Endothelial cell of umbilical vein (primary cell): Measurements from ENCODE around the gene YIPF3. TPM values are rescaled to one million over a fixed set of nuclear protein-coding genes. Genes with fewer than 3 reads are reported as not detected.

Experiments used
- BruUV-seq: library from RNA; stranded (reverse); fragments of 400-500 nt; replicated peaks from 2 replicates; lab custom pipeline; 2021; lab: Mats Ljungman, UMichigan
- CTCF ChIA-PET: fragments of 300-600, 350-600 bp; sonication (Branson Sonifier 250); formaldehyde crosslinking; loops from one replicate; lab custom pipeline; 2021; ENCODE audit warnings: antibody characterized with exemption, inconsistent platforms; lab: Charles Lee
- POLR2A ChIA-PET: fragments of 300-600, 350-600 bp; sonication (Branson Sonifier 250); formaldehyde crosslinking; loops from one replicate; lab custom pipeline; 2021; ENCODE audit warnings: antibody characterized with exemption, inconsistent platforms; lab: Charles Lee
- DNase-seq: peaks from one replicate; pipeline ENCODE4 v3.0.0-alpha.2; 2011; ENCODE audit warnings: low read depth, low spot score
- FAIRE-seq: peaks from 2 replicates; lab custom pipeline; 2011; peaks lifted over from hg19 to GRCh38; lab: Jason Lieb, UNC
- H2AFZ ChIP-seq: 2 replicates; pipeline ENCODE4 v1.6.0; 2012; ENCODE audit warnings: low read depth, low read length, control low read depth, inconsistent platforms
- H3K27ac ChIP-seq: 2 replicates; pipeline ENCODE4 v1.5.1; 2011; ENCODE audit warnings: low read depth, mild to moderate bottlenecking, control low read depth, low read length, moderate library complexity; ENCODE audit not compliant: insufficient read depth
- H3K27me3 ChIP-seq, 2 experiments: 2 replicates each; pipeline versions ENCODE4 v1.6.0 to v1.6.1; 2011; ENCODE audit warnings: low read length in 2 of 2, mixed read lengths in 1 of 2; ENCODE audit not compliant: control insufficient read depth in 2 of 2, insufficient read depth in 2 of 2
- H3K36me3 ChIP-seq, 2 experiments: 2 replicates in 1 of 2; 3 replicates in 1 of 2; pipeline ENCODE4 v1.5.1; 2011; ENCODE audit warnings: low read length in 2 of 2, mild to moderate bottlenecking in 1 of 2, moderate library complexity in 1 of 2; ENCODE audit not compliant: control insufficient read depth in 2 of 2, insufficient read depth in 2 of 2; ENCODE audit errors: extremely low read depth in 1 of 2
- H3K4me1 ChIP-seq: 3 replicates; pipeline ENCODE4 v1.5.1; 2011; ENCODE audit warnings: mild to moderate bottlenecking, low read length; ENCODE audit not compliant: control insufficient read depth, insufficient read depth; ENCODE audit errors: extremely low read depth
- H3K4me2 ChIP-seq: 2 replicates; pipeline ENCODE4 v1.6.1; 2011; ENCODE audit warnings: low read length, control low read depth, mixed read lengths; ENCODE audit not compliant: insufficient read depth
- H3K4me3 ChIP-seq, 3 experiments: fragments of 200-600 bp in 1 of 3; sonication (generic), shearing (Covaris generic) in 1 of 3; replicated peaks in 1 of 3; 2 replicates each; pipeline ENCODE4 v1.5.1; 2011 to 2016; ENCODE audit warnings: control low read depth in 3 of 3, low read length in 3 of 3, mild to moderate bottlenecking in 2 of 3, inconsistent platforms in 1 of 3, low read depth in 1 of 3, moderate library complexity in 1 of 3; ENCODE audit not compliant: insufficient read depth in 1 of 3
- H3K79me2 ChIP-seq: 2 replicates; pipeline ENCODE4 v1.6.0; 2012; ENCODE audit warnings: low read length, inconsistent platforms; ENCODE audit not compliant: control insufficient read depth, insufficient read depth
- H3K9ac ChIP-seq: replicated peaks from 2 replicates; pipeline ENCODE3; 2011; ENCODE audit warnings: low read length, control low read depth; ENCODE audit not compliant: insufficient read depth; ENCODE audit errors: extremely low read depth
- H3K9me1 ChIP-seq: replicated peaks from 3 replicates; pipeline ENCODE4 v1.6.0; 2011; ENCODE audit warnings: mild to moderate bottlenecking, low read length; ENCODE audit not compliant: control insufficient read depth, insufficient read depth; ENCODE audit errors: extremely low read depth
- H3K9me3 ChIP-seq: replicated peaks from 2 replicates; pipeline ENCODE4 v1.5.1; 2012; ENCODE audit warnings: low read length, inconsistent platforms; ENCODE audit not compliant: control insufficient read depth, insufficient read depth
- H4K20me1 ChIP-seq: replicated peaks from 2 replicates; pipeline ENCODE3; 2011; ENCODE audit warnings: mild to moderate bottlenecking, low read length; ENCODE audit not compliant: control insufficient read depth, insufficient read depth; ENCODE audit errors: extremely low read depth
- FOS ChIP-seq: IDR thresholded peaks from 2 replicates; pipeline ENCODE4 v1.6.1; 2011; ENCODE audit warnings: mild to moderate bottlenecking, low read length, moderate library complexity, borderline replicate concordance; ENCODE audit not compliant: insufficient read depth
- GATA2 ChIP-seq: IDR thresholded peaks from 2 replicates; pipeline ENCODE4 v1.7.0; 2011; ENCODE audit warnings: low read depth, mild to moderate bottlenecking, moderate library complexity, mixed read lengths, low read length; ENCODE audit not compliant: insufficient read length, insufficient read depth
- MYC ChIP-seq: IDR thresholded peaks from one replicate; pipeline ENCODE4 v1.6.1; 2011; ENCODE audit warnings: mild to moderate bottlenecking, low read depth, low read length
- dilution Hi-C: fragments of 300-500 bp; cut with MboI; formaldehyde crosslinking; loops from one replicate; pipeline ENCODE4 v1.15.0; 2019; ENCODE audit warnings: low sequenced_read_pairs; ENCODE audit not compliant: extremely low pct_ligation_motif_present
- intact Hi-C: fragments of 100-400 bp; cut with micrococcal nuclease; formaldehyde crosslinking; loops from one replicate; pipeline ENCODE4 v1.10.0; 2022
- polyA plus RNA-seq, 4 experiments: library from polyadenylated mRNA; depleted of rRNA in 3 of 4; stranded (reverse) in 3 of 4; unstranded in 1 of 4; fragments of >200 nt; gene quantifications; 2 replicates each; pipeline versions ENCODE4 v1.2.1 to v1.2.3, GENCODE V29; 2011 to 2012; ENCODE audit warnings: missing spikeins in 1 of 4
- total RNA-seq: library from RNA; stranded (reverse); gene quantifications from 2 replicates; pipeline ENCODE4 v1.2.3, GENCODE V29; 2021
- TF ChIP-seq, protein P1 (sequence below), 2 donors: IDR thresholded peaks; 1 replicate in 1 of 2; 2 replicates in 1 of 2; pipeline ENCODE4 v1.5.1; 2011; ENCODE audit warnings: low read length in 2 of 2, mild to moderate bottlenecking in 2 of 2, moderate library complexity in 2 of 2, control low read depth in 1 of 2, inconsistent platforms in 1 of 2, low read depth in 1 of 2; ENCODE audit not compliant: insufficient read depth in 1 of 2; ENCODE audit errors: extremely low read depth in 1 of 2

Gene YIPF3
- total and polyA plus RNA-seq, 2 donors (not counting 3 experiments of a cell fraction or from before 2014, with no cell fraction given), result 119 to 470 TPM

DNA sequence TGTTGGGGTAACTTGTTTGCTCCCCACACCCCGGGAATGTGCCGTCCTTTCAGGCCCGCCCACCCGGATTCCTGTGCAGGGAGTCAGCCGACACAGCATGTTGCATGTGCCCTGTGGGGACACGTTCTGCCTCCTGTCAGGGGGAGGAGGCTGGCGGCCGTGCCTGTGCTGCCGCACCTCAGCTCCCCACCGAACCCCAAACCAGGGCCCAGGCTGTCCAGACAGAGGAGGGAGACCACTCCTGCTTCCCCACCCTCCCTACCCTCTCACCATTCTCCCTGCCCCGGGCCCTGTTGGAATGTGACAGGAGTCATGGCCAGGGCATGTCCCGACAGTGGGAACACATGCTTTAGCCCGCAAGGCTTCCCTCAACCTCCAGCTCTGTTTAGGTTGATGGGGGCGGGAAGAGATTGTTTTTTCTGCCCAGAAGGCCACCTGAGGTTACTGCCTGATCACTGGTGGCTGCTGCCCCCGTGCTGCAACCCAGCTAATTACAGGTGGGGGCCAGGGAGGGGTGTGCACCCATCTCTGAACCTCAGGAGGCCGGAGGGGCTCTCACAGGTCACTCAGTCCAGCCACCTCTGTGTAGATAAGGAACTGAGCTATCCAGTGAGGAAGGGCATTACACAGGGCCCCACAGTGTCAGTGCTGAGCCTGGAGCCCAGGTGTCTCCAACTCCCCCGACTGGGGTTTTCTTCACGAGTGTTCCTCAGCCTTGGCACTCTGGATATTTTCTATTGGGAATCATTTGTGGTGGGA lies 20.2 kb downstream of the YIPF3 start:
- Histone ChIP-seq H3K79me2 (no peaks in the 10 kb centered on the region), H3K27ac (no peak overlapping the region), H3K9me3 (no peaks in the 10 kb centered on the region), H3K9me1 (no peaks in the 10 kb centered on the region), H3K4me2 (no peak overlapping the region), H4K20me1 (no peaks in the 10 kb centered on the region), H3K4me1 (peaks cover 27% of the 10 kb centered on the region), H3K27me3 (no peaks in the 10 kb centered on the region), H2AFZ (no peak overlapping the region), H3K4me3 (no peak overlapping the region), H3K9ac (no peak overlapping the region), H3K36me3 (peaks cover 0 to 4% of the 10 kb centered on the region in 2 experiments)
- BruUV-seq, result no TSS peak
- FAIRE-seq (peak; percentile 12), DNase-seq (peak; percentile 27)
- ChIA-PET POLR2A (no interaction called here), CTCF (interaction anchor here (0.6 to 19.0 kb wide), 11 partner anchors 10 to 432 kb away, joined by 3 to 289 read pairs (median 4); partner anchors contain the start of genes ABCC10, DLK2, DNPH1 and LRRC73)
- TF ChIP-seq, protein P1, sequence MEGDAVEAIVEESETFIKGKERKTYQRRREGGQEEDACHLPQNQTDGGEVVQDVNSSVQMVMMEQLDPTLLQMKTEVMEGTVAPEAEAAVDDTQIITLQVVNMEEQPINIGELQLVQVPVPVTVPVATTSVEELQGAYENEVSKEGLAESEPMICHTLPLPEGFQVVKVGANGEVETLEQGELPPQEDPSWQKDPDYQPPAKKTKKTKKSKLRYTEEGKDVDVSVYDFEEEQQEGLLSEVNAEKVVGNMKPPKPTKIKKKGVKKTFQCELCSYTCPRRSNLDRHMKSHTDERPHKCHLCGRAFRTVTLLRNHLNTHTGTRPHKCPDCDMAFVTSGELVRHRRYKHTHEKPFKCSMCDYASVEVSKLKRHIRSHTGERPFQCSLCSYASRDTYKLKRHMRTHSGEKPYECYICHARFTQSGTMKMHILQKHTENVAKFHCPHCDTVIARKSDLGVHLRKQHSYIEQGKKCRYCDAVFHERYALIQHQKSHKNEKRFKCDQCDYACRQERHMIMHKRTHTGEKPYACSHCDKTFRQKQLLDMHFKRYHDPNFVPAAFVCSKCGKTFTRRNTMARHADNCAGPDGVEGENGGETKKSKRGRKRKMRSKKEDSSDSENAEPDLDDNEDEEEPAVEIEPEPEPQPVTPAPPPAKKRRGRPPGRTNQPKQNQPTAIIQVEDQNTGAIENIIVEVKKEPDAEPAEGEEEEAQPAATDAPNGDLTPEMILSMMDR (IDR thresholded peaks at IDR 0.05; ENCODE audit: extremely low read depth in 1 of 2, insufficient read depth in 1 of 2, low read depth in 1 of 2, low read length in 2 of 2), result peak; percentile 30 to 54
- no peak for TF ChIP-seq GATA2
- intact Hi-C loops, result no loop called here
- dilution Hi-C loops, result no loop called here

DNA sequence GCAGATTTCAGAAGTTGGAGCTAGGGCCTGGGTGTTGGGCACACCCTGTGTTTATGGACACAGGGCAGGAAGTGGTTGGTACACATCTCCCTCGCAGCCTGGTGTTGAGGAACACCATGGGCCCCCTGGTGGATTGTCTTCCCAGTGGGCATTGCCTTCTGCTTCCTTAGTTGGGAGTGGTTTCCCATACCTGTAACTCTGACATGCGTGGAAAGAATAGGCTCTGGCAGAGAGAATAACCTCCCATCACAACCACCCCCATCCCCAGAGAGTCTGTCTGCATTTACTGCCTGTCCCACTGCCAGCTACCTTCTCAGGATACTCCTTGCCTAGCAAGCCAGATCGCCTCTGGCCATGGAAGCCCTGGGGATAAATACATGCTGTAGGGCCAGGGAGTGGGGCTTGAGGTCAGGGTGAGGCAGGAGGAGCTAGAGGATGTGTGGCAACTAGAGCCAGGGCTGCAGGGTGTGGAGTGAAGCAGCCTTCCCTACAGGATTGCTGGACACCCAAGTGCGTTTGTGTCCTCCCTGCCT lies 21.3 kb downstream of the YIPF3 start:
- Histone ChIP-seq H3K27me3 (no peaks in the 10 kb centered on the region), H3K27ac (no peak overlapping the region), H4K20me1 (no peaks in the 10 kb centered on the region), H2AFZ (no peak overlapping the region), H3K36me3 (no peaks in the 10 kb centered on the region), H3K9me1 (no peaks in the 10 kb centered on the region), H3K9ac (no peak overlapping the region), H3K4me2 (no peak overlapping the region), H3K4me3 (no peak overlapping the region), H3K9me3 (no peaks in the 10 kb centered on the region), H3K79me2 (no peaks in the 10 kb centered on the region), H3K4me1 (peaks cover 27% of the 10 kb centered on the region)
- ChIA-PET CTCF (interaction anchor here (1.0 to 19.0 kb wide), 6 partner anchors 11 to 232 kb away, joined by 3 to 289 read pairs (median 9); partner anchors contain the start of gene DLK2), POLR2A (no interaction called here)
- no peak for FAIRE-seq
- intact Hi-C loops, result no loop called here
- no peak for TF ChIP-seq FOS
- no peak for TF ChIP-seq MYC
- no TSS peak for BruUV-seq
- dilution Hi-C loops, result no loop called here
- no peak for DNase-seq
